HEK293 (cell line): Measurements from ENCODE around the gene TSEN2.

ENCODE experiments used
- CTCF ChIA-PET: fragments of 350-600 bp; formaldehyde crosslinking; extraction: SDS; loops from one replicate; lab custom pipeline; 2021; ENCODE audit warnings: antibody characterized with exemption; lab: Yijun Ruan, JAX
- POLR2A ChIA-PET: fragments of 300-600 bp; formaldehyde crosslinking; extraction: SDS; loops from one replicate; lab custom pipeline; 2020; ENCODE audit warnings: antibody characterized with exemption, inconsistent platforms; lab: Yijun Ruan, JAX
- H3K27ac ChIP-seq: fragments of 200-500 bp; sonication (Bioruptor generic); 2 replicates; pipeline ENCODE4 v1.5.1; 2014; ENCODE audit warnings: low read depth, low read length, control low read depth, inconsistent platforms; ENCODE audit errors: extremely low read depth
- H3K36me3 ChIP-seq, 2 experiments: fragments of 200-500 bp in 1 of 2; sonication (Bioruptor generic) in 1 of 2; 1 replicate in 1 of 2; 2 replicates in 1 of 2; pipeline ENCODE4 v1.5.1; 2014 to 2017; ENCODE audit warnings: inconsistent platforms in 2 of 2, low read length in 2 of 2; ENCODE audit not compliant: control insufficient read depth in 2 of 2, insufficient read depth in 1 of 2
- H3K4me1 ChIP-seq: fragments of 200-500 bp; sonication (Bioruptor generic); 2 replicates; pipeline ENCODE4 v1.5.1; 2014; ENCODE audit warnings: mild to moderate bottlenecking, low read length, inconsistent platforms; ENCODE audit not compliant: control insufficient read depth, insufficient read depth
- H3K4me3 ChIP-seq: 2 replicates; pipeline ENCODE4 v1.5.1; 2011; ENCODE audit warnings: low read depth, mild to moderate bottlenecking, control low read depth, low read length, moderate library complexity
- H3K9me3 ChIP-seq: fragments of 200-500 bp; sonication (Bioruptor generic); 2 replicates; pipeline ENCODE4 v1.5.1; 2014; ENCODE audit warnings: low read depth, low read length, inconsistent platforms; ENCODE audit not compliant: control insufficient read depth, insufficient read depth
- BCL11A ChIP-seq: fragments of 450-650 bp; formaldehyde crosslinking; IDR thresholded peaks from 2 replicates; pipeline ENCODE4 v1.5.1; 2016; ENCODE audit warnings: low read depth, missing biosample characterization, missing genetic modification characterization
- BCL11B ChIP-seq: fragments of 450-650 bp; formaldehyde crosslinking; IDR thresholded peaks from 2 replicates; pipeline ENCODE4 v1.5.1; 2016; ENCODE audit warnings: low read depth, missing biosample characterization, missing genetic modification characterization
- GLIS2 ChIP-seq: fragments of 450-650 bp; formaldehyde crosslinking; IDR thresholded peaks from 2 replicates; pipeline ENCODE4 v1.5.1; 2016; ENCODE audit warnings: missing biosample characterization, missing genetic modification characterization
- KLF1 ChIP-seq: fragments of 450-650 bp; formaldehyde crosslinking; IDR thresholded peaks from 2 replicates; pipeline ENCODE4 v1.5.1; 2016; ENCODE audit warnings: missing biosample characterization, missing genetic modification characterization
- SP7 ChIP-seq: fragments of 450-650 bp; formaldehyde crosslinking; IDR thresholded peaks from 2 replicates; pipeline ENCODE4 v1.5.1; 2016; ENCODE audit warnings: missing biosample characterization, missing genetic modification characterization
- ZNF112 ChIP-seq: fragments of 450-650 bp; formaldehyde crosslinking; IDR thresholded peaks from 2 replicates; pipeline ENCODE4 v1.5.0; 2017; ENCODE audit warnings: missing biosample characterization, missing genetic modification characterization
- ZNF138 ChIP-seq: fragments of 450-650 bp; formaldehyde crosslinking; IDR thresholded peaks from 2 replicates; pipeline ENCODE4 v1.5.1; 2016; ENCODE audit warnings: missing biosample characterization, missing genetic modification characterization, borderline replicate concordance
- ZNF221 ChIP-seq: fragments of 450-650 bp; formaldehyde crosslinking; IDR thresholded peaks from 2 replicates; pipeline ENCODE4 v1.5.1; 2017; ENCODE audit warnings: missing biosample characterization, missing genetic modification characterization, borderline replicate concordance
- ZNF366 ChIP-seq: fragments of 450-650 bp; formaldehyde crosslinking; conservative IDR thresholded peaks from 2 replicates; pipeline ENCODE4 v1.5.1; 2016; ENCODE audit warnings: missing biosample characterization, missing genetic modification characterization
- ZNF37A ChIP-seq: fragments of 450-650 bp; IDR thresholded peaks from 2 replicates; pipeline ENCODE4 v1.5.1; 2018; ENCODE audit warnings: missing biosample characterization, missing genetic modification characterization
- ZNF404 ChIP-seq: fragments of 450-650 bp; formaldehyde crosslinking; IDR thresholded peaks from 2 replicates; pipeline ENCODE4 v1.5.1; 2017; ENCODE audit warnings: missing biosample characterization, missing genetic modification characterization
- ZNF530 ChIP-seq: fragments of 450-650 bp; formaldehyde crosslinking; IDR thresholded peaks from 2 replicates; pipeline ENCODE4 v1.5.1; 2016; ENCODE audit warnings: low read depth, missing biosample characterization, missing genetic modification characterization
- ZNF560 ChIP-seq: fragments of 450-650 bp; formaldehyde crosslinking; IDR thresholded peaks from 2 replicates; pipeline ENCODE4 v1.5.1; 2017; ENCODE audit warnings: missing biosample characterization, missing genetic modification characterization, borderline replicate concordance
- ZNF585B ChIP-seq: fragments of 450-650 bp; formaldehyde crosslinking; IDR thresholded peaks from 2 replicates; pipeline ENCODE4 v1.5.1; 2016; ENCODE audit warnings: missing biosample characterization, missing genetic modification characterization
- ZNF610 ChIP-seq: fragments of 450-650 bp; formaldehyde crosslinking; IDR thresholded peaks from 2 replicates; pipeline ENCODE4 v1.5.1; 2016; ENCODE audit warnings: missing biosample characterization, missing genetic modification characterization, borderline replicate concordance
- ZNF660 ChIP-seq: fragments of 450-650 bp; IDR thresholded peaks from 2 replicates; pipeline ENCODE4 v1.5.1; 2018; ENCODE audit warnings: missing biosample characterization, mild to moderate bottlenecking, missing genetic modification characterization
- ZNF677 ChIP-seq: fragments of 450-650 bp; IDR thresholded peaks from 2 replicates; pipeline ENCODE4 v1.5.0; 2018; ENCODE audit warnings: missing biosample characterization, mild to moderate bottlenecking, missing genetic modification characterization, moderate library complexity
- ZNF777 ChIP-seq: fragments of 450-650 bp; formaldehyde crosslinking; IDR thresholded peaks from 2 replicates; pipeline ENCODE4 v1.5.1; 2017; ENCODE audit warnings: missing biosample characterization, missing genetic modification characterization, borderline replicate concordance
- TF ChIP-seq, protein P1 (sequence below): fragments of 450-650 bp; formaldehyde crosslinking; IDR thresholded peaks from 2 replicates; pipeline ENCODE4 v1.5.1; 2017; ENCODE audit warnings: missing biosample characterization, missing genetic modification characterization
- TF ChIP-seq, protein P2 (sequence below): fragments of 450-650 bp; formaldehyde crosslinking; IDR thresholded peaks from 2 replicates; pipeline ENCODE4 v1.5.1; 2016; ENCODE audit warnings: missing biosample characterization, missing genetic modification characterization
- TF ChIP-seq, protein P3 (sequence below): fragments of 450-650 bp; formaldehyde crosslinking; IDR thresholded peaks from 2 replicates; pipeline ENCODE4 v1.5.1; 2017; ENCODE audit warnings: missing biosample characterization, missing genetic modification characterization
- TF ChIP-seq, protein P4 (sequence below): fragments of 450-650 bp; formaldehyde crosslinking; IDR thresholded peaks from 2 replicates; pipeline ENCODE4 v1.5.1; 2016; ENCODE audit warnings: missing biosample characterization, missing genetic modification characterization
- TF ChIP-seq, protein P5 (sequence below): fragments of 450-650 bp; formaldehyde crosslinking; IDR thresholded peaks from 2 replicates; pipeline ENCODE4 v1.5.1; 2016; ENCODE audit warnings: missing biosample characterization, missing genetic modification characterization
- TF ChIP-seq, protein P6 (sequence below): fragments of 450-650 bp; formaldehyde crosslinking; IDR thresholded peaks from 2 replicates; pipeline ENCODE4 v1.5.1; 2016; ENCODE audit warnings: missing biosample characterization, missing genetic modification characterization
- TF ChIP-seq, protein P7 (sequence below): fragments of 450-650 bp; formaldehyde crosslinking; IDR thresholded peaks from 2 replicates; pipeline ENCODE4; 2016; ENCODE audit warnings: missing biosample characterization, missing genetic modification characterization

The TSEN2 gene

DNA sequence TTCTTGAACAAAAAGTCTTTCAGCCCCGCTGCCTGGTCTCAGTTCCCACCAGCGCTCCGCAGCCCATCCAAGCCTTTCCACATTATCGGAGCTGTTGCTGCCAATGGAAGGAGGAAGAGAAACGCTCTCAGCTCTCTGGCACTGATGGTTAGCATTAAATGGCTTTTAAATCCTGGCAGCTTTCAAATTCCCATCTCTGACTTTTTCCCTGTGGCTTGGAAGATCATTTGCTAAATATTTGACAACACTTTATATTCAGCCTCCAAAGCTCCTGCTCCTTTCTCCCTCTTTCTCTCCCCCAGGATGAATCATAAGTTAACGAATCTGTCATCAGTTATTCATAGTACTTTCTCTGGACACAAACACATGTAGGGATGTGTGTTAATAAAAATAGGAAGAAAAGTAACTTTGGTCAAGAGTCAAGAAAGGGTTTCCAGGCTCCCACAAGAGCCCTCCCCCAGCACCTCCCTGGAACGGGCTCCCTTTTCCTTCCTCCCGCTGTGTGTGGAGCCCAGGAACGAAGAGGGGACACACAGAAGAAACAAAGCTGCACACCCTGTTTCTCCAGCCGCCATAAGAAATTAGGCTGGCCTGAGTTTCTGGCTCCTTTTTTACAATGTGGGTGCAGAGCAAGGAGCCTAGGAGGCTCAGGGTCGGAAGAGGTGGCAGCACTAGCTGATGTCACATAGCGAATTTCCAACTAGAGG is 47.6 kb upstream of the TSEN2 start:
- TF ChIP-seq ZNF366 (tag by site-specific recombination) (no peak), ZNF585B (no peak), SP7 (tag by site-specific recombination) (no peak), ZNF404 (tag by site-specific recombination) (no peak), ZNF138 (no peak), GLIS2 (tag by site-specific recombination) (no peak), ZNF221 (tag by site-specific recombination) (no peak), ZNF777 (no peak)
- TF ChIP-seq, protein P1, sequence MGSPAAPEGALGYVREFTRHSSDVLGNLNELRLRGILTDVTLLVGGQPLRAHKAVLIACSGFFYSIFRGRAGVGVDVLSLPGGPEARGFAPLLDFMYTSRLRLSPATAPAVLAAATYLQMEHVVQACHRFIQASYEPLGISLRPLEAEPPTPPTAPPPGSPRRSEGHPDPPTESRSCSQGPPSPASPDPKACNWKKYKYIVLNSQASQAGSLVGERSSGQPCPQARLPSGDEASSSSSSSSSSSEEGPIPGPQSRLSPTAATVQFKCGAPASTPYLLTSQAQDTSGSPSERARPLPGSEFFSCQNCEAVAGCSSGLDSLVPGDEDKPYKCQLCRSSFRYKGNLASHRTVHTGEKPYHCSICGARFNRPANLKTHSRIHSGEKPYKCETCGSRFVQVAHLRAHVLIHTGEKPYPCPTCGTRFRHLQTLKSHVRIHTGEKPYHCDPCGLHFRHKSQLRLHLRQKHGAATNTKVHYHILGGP = no peak
- TF ChIP-seq, protein P2, sequence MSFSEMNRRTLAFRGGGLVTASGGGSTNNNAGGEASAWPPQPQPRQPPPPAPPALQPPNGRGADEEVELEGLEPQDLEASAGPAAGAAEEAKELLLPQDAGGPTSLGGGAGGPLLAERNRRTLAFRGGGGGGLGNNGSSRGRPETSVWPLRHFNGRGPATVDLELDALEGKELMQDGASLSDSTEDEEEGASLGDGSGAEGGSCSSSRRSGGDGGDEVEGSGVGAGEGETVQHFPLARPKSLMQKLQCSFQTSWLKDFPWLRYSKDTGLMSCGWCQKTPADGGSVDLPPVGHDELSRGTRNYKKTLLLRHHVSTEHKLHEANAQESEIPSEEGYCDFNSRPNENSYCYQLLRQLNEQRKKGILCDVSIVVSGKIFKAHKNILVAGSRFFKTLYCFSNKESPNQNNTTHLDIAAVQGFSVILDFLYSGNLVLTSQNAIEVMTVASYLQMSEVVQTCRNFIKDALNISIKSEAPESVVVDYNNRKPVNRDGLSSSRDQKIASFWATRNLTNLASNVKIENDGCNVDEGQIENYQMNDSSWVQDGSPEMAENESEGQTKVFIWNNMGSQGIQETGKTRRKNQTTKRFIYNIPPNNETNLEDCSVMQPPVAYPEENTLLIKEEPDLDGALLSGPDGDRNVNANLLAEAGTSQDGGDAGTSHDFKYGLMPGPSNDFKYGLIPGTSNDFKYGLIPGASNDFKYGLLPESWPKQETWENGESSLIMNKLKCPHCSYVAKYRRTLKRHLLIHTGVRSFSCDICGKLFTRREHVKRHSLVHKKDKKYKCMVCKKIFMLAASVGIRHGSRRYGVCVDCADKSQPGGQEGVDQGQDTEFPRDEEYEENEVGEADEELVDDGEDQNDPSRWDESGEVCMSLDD (tag by site-specific recombination) = no peak
- TF ChIP-seq, protein P3, sequence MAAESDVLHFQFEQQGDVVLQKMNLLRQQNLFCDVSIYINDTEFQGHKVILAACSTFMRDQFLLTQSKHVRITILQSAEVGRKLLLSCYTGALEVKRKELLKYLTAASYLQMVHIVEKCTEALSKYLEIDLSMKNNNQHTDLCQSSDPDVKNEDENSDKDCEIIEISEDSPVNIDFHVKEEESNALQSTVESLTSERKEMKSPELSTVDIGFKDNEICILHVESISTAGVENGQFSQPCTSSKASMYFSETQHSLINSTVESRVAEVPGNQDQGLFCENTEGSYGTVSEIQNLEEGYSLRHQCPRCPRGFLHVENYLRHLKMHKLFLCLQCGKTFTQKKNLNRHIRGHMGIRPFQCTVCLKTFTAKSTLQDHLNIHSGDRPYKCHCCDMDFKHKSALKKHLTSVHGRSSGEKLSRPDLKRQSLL = no peak
- TF ChIP-seq, all 188 proteins: peak for 0
- Histone ChIP-seq H3K4me3 (no peak overlapping the region), H3K9me3 (no peaks in the 10 kb centered on the region), H3K36me3 (no peaks in the 10 kb centered on the region), H3K27ac (no peak overlapping the region), H3K4me1 (no peaks in the 10 kb centered on the region)
- ChIA-PET CTCF (interaction anchor here (0.7 to 1.0 kb wide), 2 partner anchors 11 to 43 kb away, joined by 3 to 4 read pairs; no protein-coding TSS in a partner anchor), POLR2A (no interaction called here)

DNA sequence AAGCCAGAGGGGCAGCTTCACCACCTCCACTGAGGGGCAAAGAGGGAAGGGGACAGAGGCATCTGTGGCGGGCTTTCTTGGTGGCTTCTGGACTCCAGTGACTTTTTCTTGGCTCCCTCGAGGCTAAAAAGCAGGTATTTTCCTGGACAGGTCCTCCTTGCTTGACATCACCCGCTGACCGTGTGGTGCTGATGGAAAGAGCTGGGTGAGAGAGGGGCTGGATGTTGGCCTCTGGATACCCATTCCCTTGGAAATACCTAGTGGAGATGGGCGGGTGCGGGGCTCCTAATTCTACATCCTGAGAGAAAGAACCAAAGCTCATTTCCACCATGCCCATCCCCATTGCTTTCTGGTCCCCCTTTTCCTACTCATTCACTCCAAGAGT is 47.1 kb upstream of the TSEN2 start:
- H3K27ac ChIP-seq = no peak overlapping the region

More for the DNA sequence above, 47.1 kb upstream of the TSEN2 start:
- Histone ChIP-seq H3K4me3 (no peak overlapping the region), H3K36me3 (no peaks in the 10 kb centered on the region), H3K4me1 (no peaks in the 10 kb centered on the region), H3K9me3 (no peaks in the 10 kb centered on the region)
- TF ChIP-seq ZNF560 (tag by site-specific recombination) (no peak), BCL11B (no peak), BCL11A (tag by site-specific recombination) (no peak), ZNF610 (tag by site-specific recombination) (no peak), ZNF530 (tag by site-specific recombination) (no peak), ZNF677 (tag by site-specific recombination) (no peak), ZNF37A (tag by site-specific recombination) (no peak), KLF1 (tag by site-specific recombination) (no peak), ZNF660 (no peak), ZNF112 (tag by site-specific recombination) (no peak)
- TF ChIP-seq, protein P4, sequence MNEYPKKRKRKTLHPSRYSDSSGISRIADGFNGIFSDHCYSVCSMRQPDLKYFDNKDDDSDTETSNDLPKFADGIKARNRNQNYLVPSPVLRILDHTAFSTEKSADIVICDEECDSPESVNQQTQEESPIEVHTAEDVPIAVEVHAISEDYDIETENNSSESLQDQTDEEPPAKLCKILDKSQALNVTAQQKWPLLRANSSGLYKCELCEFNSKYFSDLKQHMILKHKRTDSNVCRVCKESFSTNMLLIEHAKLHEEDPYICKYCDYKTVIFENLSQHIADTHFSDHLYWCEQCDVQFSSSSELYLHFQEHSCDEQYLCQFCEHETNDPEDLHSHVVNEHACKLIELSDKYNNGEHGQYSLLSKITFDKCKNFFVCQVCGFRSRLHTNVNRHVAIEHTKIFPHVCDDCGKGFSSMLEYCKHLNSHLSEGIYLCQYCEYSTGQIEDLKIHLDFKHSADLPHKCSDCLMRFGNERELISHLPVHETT (tag by site-specific recombination) = no peak
- TF ChIP-seq, protein P5, sequence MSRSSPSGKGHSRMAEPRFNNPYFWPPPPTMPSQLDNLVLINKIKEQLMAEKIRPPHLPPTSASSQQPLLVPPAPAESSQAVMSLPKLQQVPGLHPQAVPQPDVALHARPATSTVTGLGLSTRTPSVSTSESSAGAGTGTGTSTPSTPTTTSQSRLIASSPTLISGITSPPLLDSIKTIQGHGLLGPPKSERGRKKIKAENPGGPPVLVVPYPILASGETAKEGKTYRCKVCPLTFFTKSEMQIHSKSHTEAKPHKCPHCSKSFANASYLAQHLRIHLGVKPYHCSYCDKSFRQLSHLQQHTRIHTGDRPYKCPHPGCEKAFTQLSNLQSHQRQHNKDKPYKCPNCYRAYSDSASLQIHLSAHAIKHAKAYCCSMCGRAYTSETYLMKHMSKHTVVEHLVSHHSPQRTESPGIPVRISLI = no peak
- TF ChIP-seq, protein P6, sequence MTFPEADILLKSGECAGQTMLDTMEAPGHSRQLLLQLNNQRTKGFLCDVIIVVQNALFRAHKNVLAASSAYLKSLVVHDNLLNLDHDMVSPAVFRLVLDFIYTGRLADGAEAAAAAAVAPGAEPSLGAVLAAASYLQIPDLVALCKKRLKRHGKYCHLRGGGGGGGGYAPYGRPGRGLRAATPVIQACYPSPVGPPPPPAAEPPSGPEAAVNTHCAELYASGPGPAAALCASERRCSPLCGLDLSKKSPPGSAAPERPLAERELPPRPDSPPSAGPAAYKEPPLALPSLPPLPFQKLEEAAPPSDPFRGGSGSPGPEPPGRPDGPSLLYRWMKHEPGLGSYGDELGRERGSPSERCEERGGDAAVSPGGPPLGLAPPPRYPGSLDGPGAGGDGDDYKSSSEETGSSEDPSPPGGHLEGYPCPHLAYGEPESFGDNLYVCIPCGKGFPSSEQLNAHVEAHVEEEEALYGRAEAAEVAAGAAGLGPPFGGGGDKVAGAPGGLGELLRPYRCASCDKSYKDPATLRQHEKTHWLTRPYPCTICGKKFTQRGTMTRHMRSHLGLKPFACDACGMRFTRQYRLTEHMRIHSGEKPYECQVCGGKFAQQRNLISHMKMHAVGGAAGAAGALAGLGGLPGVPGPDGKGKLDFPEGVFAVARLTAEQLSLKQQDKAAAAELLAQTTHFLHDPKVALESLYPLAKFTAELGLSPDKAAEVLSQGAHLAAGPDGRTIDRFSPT (tag by site-specific recombination) = no peak
- TF ChIP-seq, protein P7, sequence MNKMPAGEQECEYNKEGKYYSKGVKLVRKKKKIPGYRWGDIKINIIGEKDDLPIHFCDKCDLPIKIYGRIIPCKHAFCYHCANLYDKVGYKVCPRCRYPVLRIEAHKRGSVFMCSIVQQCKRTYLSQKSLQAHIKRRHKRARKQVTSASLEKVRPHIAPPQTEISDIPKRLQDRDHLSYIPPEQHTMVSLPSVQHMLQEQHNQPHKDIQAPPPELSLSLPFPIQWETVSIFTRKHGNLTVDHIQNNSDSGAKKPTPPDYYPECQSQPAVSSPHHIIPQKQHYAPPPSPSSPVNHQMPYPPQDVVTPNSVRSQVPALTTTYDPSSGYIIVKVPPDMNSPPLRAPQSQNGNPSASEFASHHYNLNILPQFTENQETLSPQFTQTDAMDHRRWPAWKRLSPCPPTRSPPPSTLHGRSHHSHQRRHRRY = no peak
- POLR2A ChIA-PET = no interaction called here
- CTCF ChIA-PET = interaction anchor here (1.3 kb wide), 1 partner anchor 42 kb away, joined by 3 read pairs; no protein-coding TSS in a partner anchor
